Epithelial cell of esophagus (primary cell): Measurements from ENCODE around the gene SLC16A1.
"Not testable (repeated sequence)": the region's sequence is repeated elsewhere in the genome, so short reads cannot be mapped to it uniquely, and the experiment has no call there.

Source experiments
- DNase-seq: peaks from one replicate; pipeline ENCODE4 v3.0.0; 2010; ENCODE audit warnings: low read depth
- H3K4me3 ChIP-seq: 2 replicates; pipeline ENCODE4 v1.5.1; 2011; ENCODE audit warnings: mild to moderate bottlenecking, low read length, control low read depth
- CTCF ChIP-seq: IDR thresholded peaks from 2 replicates; pipeline ENCODE4 v1.5.1; 2011; ENCODE audit warnings: low read depth, mild to moderate bottlenecking, low read length, control low read depth, inconsistent platforms; ENCODE audit not compliant: insufficient read depth; ENCODE audit errors: missing control alignments

The SLC16A1 gene

GRCh38 chr1:112982853-112983536 is 27.0 kb upstream of the SLC16A1 start:
- TF ChIP-seq CTCF: no peak
- H3K4me3 ChIP-seq: no peak overlapping the region
- no peak for DNase-seq

GRCh38 chr1:112982328-112982727 is 26.3 kb upstream of the SLC16A1 start:
- no peak overlapping the region for H3K4me3 ChIP-seq
- DNase-seq: no peak
- TF ChIP-seq CTCF: no peak

- not testable (repeated sequence) for DNase-seq
Measured at GRCh38 chr1:112981834-112982233, 25.8 kb upstream of the SLC16A1 start.

GRCh38 chr1:112981426-112981825 is 25.4 kb upstream of the SLC16A1 start:
- no peak overlapping the region for H3K4me3 ChIP-seq
- no peak for DNase-seq
- TF ChIP-seq CTCF: no peak

More at GRCh38 chr1:112981834-112982233, 25.8 kb upstream of the SLC16A1 start:
- not testable (repeated sequence) for H3K4me3 ChIP-seq

GRCh38 chr1:112975336-112975735 is 19.3 kb upstream of the SLC16A1 start:
- TF ChIP-seq CTCF: no peak
- H3K4me3 ChIP-seq: no peak overlapping the region
- DNase-seq: no peak

- TF ChIP-seq CTCF: no peak
- H3K4me3 ChIP-seq: no peak overlapping the region
- DNase-seq: no peak
Measured at GRCh38 chr1:112974646-112975045, 18.6 kb upstream of the SLC16A1 start.

GRCh38 chr1:112973788-112974187 is 17.8 kb upstream of the SLC16A1 start:
- no peak for TF ChIP-seq CTCF
- no peak overlapping the region for H3K4me3 ChIP-seq
- no peak for DNase-seq
